Smooth muscle cell (in vitro differentiated cells): Measurements from ENCODE around the gene CTXN1. TPM values are rescaled to one million over a fixed set of nuclear protein-coding genes. Genes with fewer than 3 reads are reported as not detected.

Experiments
- DNase-seq: peaks from one replicate; lab custom pipeline; 2025; ENCODE audit not compliant: unreplicated experiment; lab: John Stamatoyannopoulos, UW
- H2AFZ ChIP-seq: fragments of 200-600 bp; sonication (generic); 2 replicates; pipeline ENCODE4 v1.6.0; 2016; ENCODE audit warnings: antibody characterized with exemption, low read depth, mild to moderate bottlenecking
- H3F3A ChIP-seq: fragments of 200-600 bp; sonication (generic); 2 replicates; pipeline ENCODE4 v1.6.0; 2017; ENCODE audit warnings: antibody characterized with exemption, low read depth
- H3K27ac ChIP-seq: fragments of 200-600 bp; sonication (generic); 2 replicates; pipeline ENCODE4 v1.5.1; 2016; ENCODE audit warnings: low read depth, mild to moderate bottlenecking
- H3K27me3 ChIP-seq: fragments of 200-600 bp; sonication (generic); 2 replicates; pipeline ENCODE4 v1.6.1; 2016; ENCODE audit warnings: low read depth, mild to moderate bottlenecking
- H3K36me3 ChIP-seq: fragments of 200-600 bp; sonication (generic); 2 replicates; pipeline ENCODE4 v1.5.1; 2016; ENCODE audit warnings: low read depth
- H3K4me1 ChIP-seq: fragments of 200-600 bp; sonication (generic); 2 replicates; pipeline ENCODE4 v1.5.1; 2016; ENCODE audit warnings: low read depth
- H3K4me2 ChIP-seq: fragments of 200-600 bp; sonication (generic); 2 replicates; pipeline ENCODE4 v1.6.0; 2016; ENCODE audit warnings: mild to moderate bottlenecking
- H3K4me3 ChIP-seq: fragments of 200-600 bp; sonication (generic); 2 replicates; pipeline ENCODE4 v1.5.1; 2016; ENCODE audit warnings: mild to moderate bottlenecking
- H3K79me2 ChIP-seq: fragments of 200-600 bp; sonication (generic); 2 replicates; pipeline ENCODE4 v1.6.0; 2016; ENCODE audit warnings: low read depth, mild to moderate bottlenecking
- H3K9ac ChIP-seq: fragments of 200-600 bp; sonication (generic); 2 replicates; pipeline ENCODE4 v1.6.0; 2016; ENCODE audit warnings: low read depth
- H3K9me3 ChIP-seq: fragments of 200-600 bp; sonication (generic); replicated peaks from 2 replicates; pipeline ENCODE4 v1.5.1; 2016; ENCODE audit warnings: low read depth
- H4K20me1 ChIP-seq: fragments of 200-600 bp; sonication (generic); 2 replicates; pipeline ENCODE4 v1.6.0; 2016; ENCODE audit warnings: low read depth
- WGBS: methylation state at CpG from one replicate; pipeline ENCODE4 v1.1.7; 2016; ENCODE audit warnings: low lambda C conversion rate; 5-methylcytosine and 5-hydroxymethylcytosine counted together
- polyA plus RNA-seq: library from polyadenylated mRNA; unstranded; fragments of >200 nt; fragmentation: Nextera tagmentation; extraction: Ambion mirVana; gene quantifications from 2 replicates; pipeline ENCODE4 v1.2.1, GENCODE V29; 2016
- total RNA-seq: library from RNA; depleted of rRNA; stranded (reverse); fragments of >200 nt; gene quantifications from 2 replicates; pipeline ENCODE4 v1.2.3, GENCODE V29; 2014
- TF ChIP-seq, protein P1 (sequence below): fragments of 200-600 bp; sonication (generic); IDR thresholded peaks from 2 replicates; pipeline ENCODE4 v1.5.1; 2017; ENCODE audit warnings: borderline replicate concordance, mild to moderate bottlenecking, antibody characterized with exemption; ENCODE audit not compliant: insufficient read depth, poor library complexity, severe bottlenecking

Gene CTXN1
- total and polyA plus RNA-seq, 2 experiments from 2014 or later = 4.8 to 25.4 TPM

DNA sequence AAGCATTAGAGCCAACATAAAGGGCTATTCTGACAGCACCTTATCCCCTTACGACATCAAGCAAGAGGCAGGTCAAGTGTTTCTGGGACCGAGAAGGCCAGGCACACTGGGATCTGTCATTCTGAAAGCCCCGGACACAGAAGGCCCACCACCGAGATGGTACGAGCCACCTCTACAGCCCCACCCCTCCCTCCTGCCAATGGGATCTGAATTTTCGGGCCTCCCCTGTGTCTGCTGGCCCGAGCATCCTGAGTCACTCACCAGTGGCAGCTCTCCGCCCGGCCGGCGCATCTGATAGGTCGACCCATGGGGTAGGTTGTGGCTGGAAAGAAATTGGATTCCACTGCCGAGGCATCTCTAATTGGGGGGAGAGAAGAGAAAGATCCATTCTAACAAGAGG is 14.9 kb upstream of the CTXN1 start:
- Histone ChIP-seq H3K27ac (no peak overlapping the region), H3K9me3 (no peaks in the 10 kb centered on the region), H3K36me3 (no peaks in the 10 kb centered on the region), H2AFZ (no peak overlapping the region), H3K79me2 (peaks cover 31% of the 10 kb centered on the region), H3K4me2 (no peak overlapping the region), H4K20me1 (peaks cover 5% of the 10 kb centered on the region), H3K9ac (no peak overlapping the region), H3K27me3 (no peaks in the 10 kb centered on the region), H3K4me1 (peaks cover 5% of the 10 kb centered on the region), H3K4me3 (no peak overlapping the region), H3F3A (no peaks in the 10 kb centered on the region)
- WGBS = 98% methylated on average over 13 of the region's 13 CpGs
- TF ChIP-seq, protein P1, sequence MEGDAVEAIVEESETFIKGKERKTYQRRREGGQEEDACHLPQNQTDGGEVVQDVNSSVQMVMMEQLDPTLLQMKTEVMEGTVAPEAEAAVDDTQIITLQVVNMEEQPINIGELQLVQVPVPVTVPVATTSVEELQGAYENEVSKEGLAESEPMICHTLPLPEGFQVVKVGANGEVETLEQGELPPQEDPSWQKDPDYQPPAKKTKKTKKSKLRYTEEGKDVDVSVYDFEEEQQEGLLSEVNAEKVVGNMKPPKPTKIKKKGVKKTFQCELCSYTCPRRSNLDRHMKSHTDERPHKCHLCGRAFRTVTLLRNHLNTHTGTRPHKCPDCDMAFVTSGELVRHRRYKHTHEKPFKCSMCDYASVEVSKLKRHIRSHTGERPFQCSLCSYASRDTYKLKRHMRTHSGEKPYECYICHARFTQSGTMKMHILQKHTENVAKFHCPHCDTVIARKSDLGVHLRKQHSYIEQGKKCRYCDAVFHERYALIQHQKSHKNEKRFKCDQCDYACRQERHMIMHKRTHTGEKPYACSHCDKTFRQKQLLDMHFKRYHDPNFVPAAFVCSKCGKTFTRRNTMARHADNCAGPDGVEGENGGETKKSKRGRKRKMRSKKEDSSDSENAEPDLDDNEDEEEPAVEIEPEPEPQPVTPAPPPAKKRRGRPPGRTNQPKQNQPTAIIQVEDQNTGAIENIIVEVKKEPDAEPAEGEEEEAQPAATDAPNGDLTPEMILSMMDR = no peak
- no peak for DNase-seq

DNA sequence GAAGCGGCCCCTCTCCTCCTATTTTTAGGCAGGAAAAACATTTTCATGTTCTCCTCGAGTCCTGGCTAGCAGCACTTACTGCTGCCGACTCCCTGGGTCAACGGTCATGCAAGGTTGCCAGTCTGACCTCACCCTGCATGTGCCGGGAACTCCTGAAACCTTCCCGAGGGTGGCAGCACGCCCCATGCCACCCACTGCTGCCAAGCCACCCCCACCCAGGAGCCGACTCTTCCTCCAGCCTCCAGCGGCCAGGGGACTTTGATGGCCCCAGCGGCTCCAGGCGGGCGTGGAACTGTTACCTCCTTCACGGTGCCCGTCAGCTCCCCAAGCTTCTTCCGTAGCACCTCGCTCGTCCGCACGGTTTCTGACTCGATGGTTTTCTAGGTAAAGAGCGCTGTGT is 8.8 kb upstream of the CTXN1 start:
- Histone ChIP-seq H2AFZ (no peak overlapping the region), H3K79me2 (peaks cover 4% of the 10 kb centered on the region), H3K4me3 (no peak overlapping the region), H3K36me3 (no peaks in the 10 kb centered on the region), H3K27ac (no peak overlapping the region), H3F3A (peaks cover 5% of the 10 kb centered on the region), H3K4me2 (no peak overlapping the region), H3K27me3 (no peaks in the 10 kb centered on the region), H3K4me1 (no peaks in the 10 kb centered on the region), H3K9me3 (no peaks in the 10 kb centered on the region), H4K20me1 (no peaks in the 10 kb centered on the region), H3K9ac (no peak overlapping the region)
- WGBS = 91% methylated on average over 21 of the region's 21 CpGs
- DNase-seq = no peak
- TF ChIP-seq, protein P1 = no peak

DNA sequence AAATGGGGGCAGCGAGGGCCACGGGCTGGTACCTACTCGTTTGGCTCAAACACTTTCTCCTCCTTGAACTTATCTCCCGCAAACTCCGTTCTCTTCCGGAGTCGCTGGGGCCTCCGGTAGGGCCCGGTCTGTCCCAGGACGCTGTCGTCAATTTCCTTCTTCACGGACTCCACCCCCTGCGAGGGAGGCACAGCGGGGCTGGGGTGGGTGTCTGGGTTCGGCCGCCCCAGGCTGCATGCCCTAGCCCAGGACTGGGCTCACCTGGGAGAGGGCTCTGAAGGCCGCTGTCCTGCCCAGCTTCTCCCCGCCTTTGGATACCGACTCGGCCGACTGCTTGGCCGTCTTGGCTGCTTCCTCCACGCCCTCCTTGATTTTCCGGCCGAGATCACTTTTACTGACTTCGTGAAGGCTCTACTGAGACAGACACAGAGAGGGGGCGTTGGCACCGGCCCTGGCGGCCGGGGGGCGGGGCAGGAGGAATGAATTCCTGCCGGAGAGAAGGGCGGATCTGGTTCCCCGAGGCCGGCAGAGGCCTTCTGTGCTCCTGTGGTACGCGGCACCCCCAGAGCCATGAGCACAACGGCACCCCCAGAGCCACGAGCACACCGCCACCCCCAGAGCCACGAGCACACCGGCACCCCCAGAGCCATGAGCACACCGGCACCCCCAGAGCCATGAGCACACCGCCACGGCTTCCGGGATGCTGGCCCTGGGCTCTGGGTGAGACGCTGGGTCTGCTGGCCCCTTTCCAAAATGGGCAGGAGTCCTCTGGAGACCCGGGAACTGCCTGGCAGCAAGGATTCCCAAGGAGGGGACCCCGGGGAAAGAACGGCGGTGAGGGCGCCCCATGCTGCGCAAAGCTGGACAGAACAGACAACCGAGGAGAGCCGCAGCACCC is 8.1 kb upstream of the CTXN1 start:
- Histone ChIP-seq H4K20me1 (no peaks in the 10 kb centered on the region), H3K27ac (no peak overlapping the region), H3K4me2 (no peak overlapping the region), H2AFZ (no peak overlapping the region), H3F3A (peaks cover 10% of the 10 kb centered on the region), H3K4me1 (no peaks in the 10 kb centered on the region), H3K9ac (no peak overlapping the region), H3K9me3 (no peaks in the 10 kb centered on the region), H3K79me2 (peaks cover 4% of the 10 kb centered on the region), H3K27me3 (no peaks in the 10 kb centered on the region), H3K4me3 (no peak overlapping the region), H3K36me3 (no peaks in the 10 kb centered on the region)
- WGBS = 96% methylated on average over 49 of the region's 55 CpGs
- DNase-seq = no peak
- TF ChIP-seq, protein P1 = no peak
